ENCODE results near the gene SHH. TPM values are rescaled to one million over a fixed set of nuclear protein-coding genes. Genes with fewer than 3 reads are reported as not detected.

Gene SHH
- total and polyA plus RNA-seq, 3 donors from 2014 or later: 0.06 to 1.0 TPM; not detected in 1

- no peaks in the 10 kb centered on the region for H3K27me3 ChIP-seq
- no peaks in the 10 kb centered on the region for H3K4me1 ChIP-seq
- DNase-seq: no peak
- no peak overlapping the region for H3K4me3 ChIP-seq
- no peaks in the 10 kb centered on the region for H3K36me3 ChIP-seq (ENCODE audit: low read depth, missing control alignments)
- no peak for TF ChIP-seq CTCF (IDR thresholded peaks at IDR 0.05)
- TF ChIP-seq POLR2A (IDR thresholded peaks at IDR 0.05): no peak
- H3K27ac ChIP-seq: no peak overlapping the region
- WGBS, 2 donors: 81 to 84% methylated on average over 15 of the region's 15 CpGs
- no peaks in the 10 kb centered on the region for H3K9me3 ChIP-seq
- intact Hi-C loops (cut with DNase I; ENCODE audit: low total_unique reads): no loop called here
Observed at GRCh38 chr7:155846936-155847335, 34.7 kb upstream of the SHH start.

- H3K27ac ChIP-seq: no peak overlapping the region
- intact Hi-C loops (cut with DNase I; ENCODE audit: low total_unique reads): no loop called here
- WGBS, 2 donors: 87 to 89% methylated on average over 5 of the region's 5 CpGs
- no peaks in the 10 kb centered on the region for H3K4me1 ChIP-seq
- no peak overlapping the region for H3K4me3 ChIP-seq
- H3K27me3 ChIP-seq: no peaks in the 10 kb centered on the region
- H3K36me3 ChIP-seq (ENCODE audit: low read depth, missing control alignments): no peaks in the 10 kb centered on the region
- DNase-seq: no peak
- no peak for TF ChIP-seq POLR2A (IDR thresholded peaks at IDR 0.05)
- no peak for TF ChIP-seq CTCF (IDR thresholded peaks at IDR 0.05)
- no peaks in the 10 kb centered on the region for H3K9me3 ChIP-seq
Observed at GRCh38 chr7:155846156-155846555, 33.9 kb upstream of the SHH start.

GRCh38 chr7:155845226-155845625 lies 33.0 kb upstream of the SHH start:
- H3K9me3 ChIP-seq: no peaks in the 10 kb centered on the region
- no peak for TF ChIP-seq POLR2A (IDR thresholded peaks at IDR 0.05)
- no peak for TF ChIP-seq CTCF (IDR thresholded peaks at IDR 0.05)
- no peak overlapping the region for H3K27ac ChIP-seq
- no peak overlapping the region for H3K4me3 ChIP-seq
- 80 to 94% methylated on average over 12 to 14 of the region's 14 CpGs for WGBS, 2 donors
- DNase-seq: no peak
- H3K4me1 ChIP-seq: no peaks in the 10 kb centered on the region
- intact Hi-C loops (cut with DNase I; ENCODE audit: low total_unique reads): no loop called here
- H3K36me3 ChIP-seq (ENCODE audit: low read depth, missing control alignments): no peaks in the 10 kb centered on the region
- no peaks in the 10 kb centered on the region for H3K27me3 ChIP-seq

GRCh38 chr7:155844526-155844925 lies 32.3 kb upstream of the SHH start:
- intact Hi-C loops (cut with DNase I; ENCODE audit: low total_unique reads): no loop called here
- H3K27me3 ChIP-seq: no peaks in the 10 kb centered on the region

More at GRCh38 chr7:155844526-155844925, 32.3 kb upstream of the SHH start:
- 91 to 95% methylated on average over 16 of the region's 16 CpGs for WGBS, 2 donors
- H3K36me3 ChIP-seq (ENCODE audit: low read depth, missing control alignments): no peaks in the 10 kb centered on the region
- H3K4me3 ChIP-seq: no peak overlapping the region
- no peak overlapping the region for H3K27ac ChIP-seq
- TF ChIP-seq CTCF (IDR thresholded peaks at IDR 0.05) (no peak), POLR2A (IDR thresholded peaks at IDR 0.05) (no peak)
- DNase-seq: no peak
- no peaks in the 10 kb centered on the region for H3K4me1 ChIP-seq
- no peaks in the 10 kb centered on the region for H3K9me3 ChIP-seq

All from testis (tissue), 3 donors.